K562 (cell line): ENCODE measurements around the gene FLAD1. TPM values are rescaled to one million over a fixed set of nuclear protein-coding genes. Genes with fewer than 3 reads are reported as not detected.

ENCODE experiments used
- ATAC-seq: fragments of 200-7000 bp; cut with Tn5 transposase; 3 replicates; pipeline ENCODE4 v1.9.1; 2020; ENCODE audit warnings: moderate library complexity
- BruUV-seq: library from RNA; stranded (reverse); fragments of 400-500 nt; replicated peaks from 2 replicates; lab custom pipeline; 2021; lab: Mats Ljungman, UMichigan
- CTCF ChIA-PET: fragments of 300-600 bp; formaldehyde crosslinking; extraction: SDS; loops from one replicate; lab custom pipeline; 2021; ENCODE audit warnings: low intra/inter-chr PET ratio; lab: Yijun Ruan, JAX
- POLR2A ChIA-PET: fragments of 300-600, 350-650 bp; sonication (Branson Sonifier 250); formaldehyde crosslinking; extraction: SDS; loops from one replicate; lab custom pipeline; 2021; ENCODE audit warnings: antibody characterized with exemption, inconsistent platforms; lab: Yijun Ruan, JAX
- DNase-seq, 4 experiments: peaks; one replicate each; pipeline versions ENCODE4 v3.0.0 to v3.0.0-alpha.2; 2011 to 2018; ENCODE audit warnings: low spot score in 3 of 4, mixed read lengths in 3 of 4; ENCODE audit errors: extremely low read depth in 1 of 4
- FAIRE-seq: peaks from 2 replicates; lab custom pipeline; 2011; peaks lifted over from hg19 to GRCh38; lab: Jason Lieb, UNC
- H2AFZ ChIP-seq: 2 replicates; pipeline ENCODE4 v1.6.0; 2011; ENCODE audit warnings: low read depth, low read length, control low read depth, inconsistent platforms
- H3K27ac ChIP-seq: fragments of 200-600 bp; 3 replicates; pipeline ENCODE4 v1.8.0; 2011; ENCODE audit warnings: low read depth, mild to moderate bottlenecking, control low read depth, inconsistent platforms, low read length, moderate library complexity, mixed read lengths; ENCODE audit errors: extremely low read depth
- H3K27me3 ChIP-seq, 2 experiments: fragments of 300-600 bp in 1 of 2; 2 replicates in 1 of 2; 3 replicates in 1 of 2; pipeline versions ENCODE4 v1.6.0 to v1.8.0; 2011; ENCODE audit warnings: inconsistent platforms in 2 of 2, low read length in 2 of 2, mild to moderate bottlenecking in 1 of 2, mixed read lengths in 1 of 2, moderate library complexity in 1 of 2; ENCODE audit not compliant: control insufficient read depth in 2 of 2, insufficient read depth in 2 of 2
- H3K36me3 ChIP-seq: fragments of 300-600 bp; 3 replicates; pipeline ENCODE4 v1.8.0; 2011; ENCODE audit warnings: mild to moderate bottlenecking, low read length, inconsistent platforms; ENCODE audit not compliant: control insufficient read depth, insufficient read depth
- H3K4me1 ChIP-seq, 2 experiments: fragments of 200-600 bp in 1 of 2; replicated peaks in 1 of 2; 2 replicates in 1 of 2; 3 replicates in 1 of 2; pipeline versions ENCODE4 v1.5.1 to v1.8.0; 2011; ENCODE audit warnings: inconsistent platforms in 2 of 2, low read length in 2 of 2, mild to moderate bottlenecking in 1 of 2, mixed read lengths in 1 of 2, moderate library complexity in 1 of 2; ENCODE audit not compliant: control insufficient read depth in 2 of 2, insufficient read depth in 2 of 2
- H3K4me2 ChIP-seq: 2 replicates; pipeline ENCODE4 v1.6.1; 2011; ENCODE audit warnings: low read length, control low read depth, inconsistent platforms, mixed read lengths; ENCODE audit not compliant: insufficient read depth
- H3K4me3 ChIP-seq: fragments of 200-600 bp; sonication (generic), shearing (Covaris generic); 2 replicates; pipeline ENCODE4 v1.5.1; 2016; ENCODE audit warnings: control low read depth, inconsistent platforms
- H3K79me2 ChIP-seq: fragments of 200-600 bp; 3 replicates; pipeline ENCODE4 v1.8.0; 2011; ENCODE audit warnings: low read length, inconsistent platforms; ENCODE audit not compliant: control insufficient read depth, insufficient read depth
- H3K9ac ChIP-seq, 2 experiments: 2 replicates each; pipeline versions ENCODE4 v1.6.0 to v1.6.1; 2011; ENCODE audit warnings: low read depth in 2 of 2, low read length in 2 of 2, control low read depth in 1 of 2, inconsistent platforms in 1 of 2, mild to moderate bottlenecking in 1 of 2, mixed read lengths in 1 of 2; ENCODE audit not compliant: insufficient read depth in 1 of 2
- H3K9me1 ChIP-seq: one replicate; pipeline ENCODE4 v1.6.0; 2011; ENCODE audit warnings: inconsistent platforms, mild to moderate bottlenecking, low read length, moderate library complexity; ENCODE audit not compliant: control insufficient read depth, insufficient read depth
- H3K9me3 ChIP-seq: replicated peaks from 2 replicates; pipeline ENCODE4 v1.5.1; 2011; ENCODE audit warnings: low read depth, low read length, inconsistent platforms; ENCODE audit not compliant: control insufficient read depth, insufficient read depth
- H4K20me1 ChIP-seq: replicated peaks from 2 replicates; pipeline ENCODE4 v1.6.1; 2011; ENCODE audit warnings: low read length, inconsistent platforms, mixed read lengths; ENCODE audit not compliant: control insufficient read depth, insufficient read depth
- ADNP ChIP-seq: fragments of 200-800 bp; sonication (Bioruptor generic); IDR thresholded peaks from 2 replicates; pipeline ENCODE4 v1.6.1; 2016; ENCODE audit warnings: missing genetic modification characterization, missing compliant biosample characterization
- ASH1L ChIP-seq: fragments of 450-650 bp; IDR thresholded peaks from 2 replicates; pipeline ENCODE4 v1.6.1; 2018; ENCODE audit warnings: borderline replicate concordance, mild to moderate bottlenecking, low read depth; ENCODE audit not compliant: partially characterized antibody
- ATF1 ChIP-seq, 2 experiments: fragments of 450-650 bp in 1 of 2; IDR thresholded peaks; 2 replicates each; pipeline ENCODE4 v1.6.1; 2016; ENCODE audit warnings: missing compliant biosample characterization in 1 of 2, missing genetic modification characterization in 1 of 2
- CHD4 ChIP-seq: fragments of 200-600 bp; sonication (generic); IDR thresholded peaks from 3 replicates; pipeline ENCODE4 v1.6.1; 2012; ENCODE audit warnings: low read depth, mild to moderate bottlenecking, mixed read lengths, low read length, inconsistent platforms; ENCODE audit not compliant: insufficient read depth, insufficient replicate concordance, poor library complexity, severe bottlenecking
- HDAC2 ChIP-seq: fragments of 450-650 bp; IDR thresholded peaks from 2 replicates; pipeline ENCODE4 v1.6.1; 2016; ENCODE audit warnings: mild to moderate bottlenecking
- PCBP2 ChIP-seq: fragments of 200-400 bp; formaldehyde crosslinking; IDR thresholded peaks from 2 replicates; pipeline ENCODE4 v1.6.1; 2018; ENCODE audit warnings: low read length, low read depth, mild to moderate bottlenecking, moderate library complexity; ENCODE audit not compliant: poor library complexity, severe bottlenecking
- POLR2A ChIP-seq: fragments of 450-650 bp; conservative IDR thresholded peaks from 2 replicates; pipeline ENCODE4 v1.6.1; 2016
- PREB ChIP-seq: sonication (generic); formaldehyde crosslinking; IDR thresholded peaks from 2 replicates; pipeline ENCODE4 v1.8.1; 2023; ENCODE audit warnings: mild to moderate bottlenecking, missing genetic modification reagents
- SRSF7 ChIP-seq: fragments of 200-400 bp; formaldehyde crosslinking; optimal IDR thresholded peaks from 2 replicates; pipeline ENCODE3; 2017; ENCODE audit warnings: mild to moderate bottlenecking, low read depth, low read length
- STAG1 ChIP-seq: sonication (generic); formaldehyde crosslinking; IDR thresholded peaks from 2 replicates; pipeline ENCODE4 v1.5.0; 2020; ENCODE audit warnings: missing genetic modification reagents, borderline replicate concordance
- ZNF121 ChIP-seq: sonication (generic); formaldehyde crosslinking; conservative IDR thresholded peaks from 2 replicates; pipeline ENCODE4 v1.8.0; 2022; ENCODE audit warnings: missing genetic modification reagents
- ZNF778 ChIP-seq: fragments of 450-650 bp; formaldehyde crosslinking; IDR thresholded peaks from 2 replicates; pipeline ENCODE4 v1.4.0; 2020; ENCODE audit warnings: mild to moderate bottlenecking, moderate library complexity
- WGBS: fragments of 100-300 bp; shearing (Covaris generic); methylation state at CpG from one replicate; pipeline ENCODE4 v1.1.6; 2016; ENCODE audit warnings: low coverage, mixed read lengths; ENCODE audit not compliant: insufficient coverage; ENCODE audit errors: missing lambda C conversion rate; 5-methylcytosine and 5-hydroxymethylcytosine counted together
- in situ Hi-C: fragments of 300-500 bp; cut with MboI; formaldehyde crosslinking; loops from 4 replicates; pipeline ENCODE4 v1.15.0; 2018; ENCODE audit warnings: inconsistent platforms, mixed read lengths
- intact Hi-C: fragments of 100-400 bp; cut with micrococcal nuclease; formaldehyde crosslinking; loops from 2 replicates; pipeline ENCODE4 v1.14.2; 2022
- polyA plus RNA-seq, 8 experiments: library from polyadenylated mRNA; depleted of rRNA in 4 of 8; stranded (reverse) in 5 of 8; unstranded in 3 of 8; fragments of >200 nt; fragmentation: Nextera tagmentation in 2 of 8; fragmentation: Illumina TruSeq in 1 of 8; extraction: Ambion mirVana in 2 of 8; extraction: Trizol in 1 of 8; gene quantifications; 2 replicates each; pipeline versions ENCODE4 v1.2.1 to v1.2.3, GENCODE V29; 2011 to 2014; ENCODE audit warnings: inconsistent platforms in 1 of 8, missing spikeins in 1 of 8
- total RNA-seq, 7 experiments: library from RNA; depleted of rRNA in 6 of 7; stranded (reverse); fragments of >200 nt in 6 of 7; fragmentation: Illumina TruSeq in 2 of 7; extraction: Trizol in 2 of 7; gene quantifications; 2 replicates each; pipeline versions ENCODE4 v1.2.1 to v1.2.3, GENCODE V29; 2011 to 2021; ENCODE audit warnings: low replicate concordance in 1 of 7

FLAD1 gene
- total and polyA plus RNA-seq, 9 of the 15 experiments (the other 6 are each of a cell fraction or from before 2014, with no cell fraction given), result 24.9 to 85.8 (median 67.0) TPM

GRCh38 chr1:154938604-154939399 lies 44.3 kb upstream of the FLAD1 start:
- FAIRE-seq, result no peak
- POLR2A ChIA-PET, result interaction anchor here (0.6 to 1.3 kb wide), 5 partner anchors 10 to 533 kb away, joined by 3 to 4 read pairs (median 3); no protein-coding TSS in a partner anchor
- H2AFZ ChIP-seq, result no peak overlapping the region
- H3K4me3 ChIP-seq, result no peak overlapping the region
- H4K20me1 ChIP-seq, result no peaks in the 10 kb centered on the region
- peak overlapping the region in 1 of 2 experiments; percentile 64; a peak in 1 of 4 replicates for H3K9ac ChIP-seq
- H3K27ac ChIP-seq, result no peak overlapping the region
- no peak for ATAC-seq
- no peak overlapping the region for H3K4me2 ChIP-seq
- no TSS peak for BruUV-seq
- H3K9me1 ChIP-seq, result no peaks in the 10 kb centered on the region
- H3K9me3 ChIP-seq, result no peaks in the 10 kb centered on the region
- H3K4me1 ChIP-seq, result peaks cover 30 to 41% of the 10 kb centered on the region in 2 experiments; a peak in 4 of 5 replicates
- no peaks in the 10 kb centered on the region for H3K27me3 ChIP-seq
- intact Hi-C loops (loop anchor here (5.0 kb wide), 1 partner anchor 167 kb away; no protein-coding TSS in a partner anchor), in situ Hi-C loops (no loop called here)
- CTCF ChIA-PET, result no interaction called here
- DNase-seq, result peak in 1 of 4 experiments; percentile 34
- TF ChIP-seq ZNF121 (CRISPR knock-in tag) (peak; percentile 91), HDAC2 (no peak), ZNF778 (CRISPR knock-in tag) (no peak), PREB (CRISPR knock-in tag) (no peak), ASH1L (no peak), STAG1 (no peak), ATF1 (CRISPR knock-in tag; IDR thresholded peaks at IDR 0.05) (no peak), ATF1 (tag; IDR thresholded peaks at IDR 0.05) (peak; percentile 32; the same call in 1 of the 2 replicates), ADNP (tag) (no peak), SRSF7 (no peak), POLR2A (no peak), CHD4 (no peak), PCBP2 (no peak)
- WGBS, result 84% methylated on average over 7 of the region's 7 CpGs
- H3K36me3 ChIP-seq, result no peaks in the 10 kb centered on the region
- H3K79me2 ChIP-seq, result peaks cover 3% of the 10 kb centered on the region; the same call in 1 of the 3 replicates
